Mammary epithelial cell (primary cell): ENCODE measurements around the gene CFAP57.

Experiments used
- EZH2 ChIP-seq: IDR thresholded peaks from 2 replicates; pipeline ENCODE4 v1.6.1; 2012; ENCODE audit warnings: low read length, inconsistent platforms, borderline replicate concordance
- TF ChIP-seq, protein P1 (sequence below), 2 donors: IDR thresholded peaks in 1 of 2; conservative IDR thresholded peaks in 1 of 2; 2 replicates each; pipeline ENCODE4 v1.5.1; 2011 to 2012; ENCODE audit warnings: inconsistent platforms in 2 of 2, low read length in 2 of 2, mild to moderate bottlenecking in 2 of 2, control low read depth in 1 of 2, low read depth in 1 of 2; ENCODE audit not compliant: insufficient read depth in 1 of 2; ENCODE audit errors: extremely low read depth in 1 of 2

DNA sequence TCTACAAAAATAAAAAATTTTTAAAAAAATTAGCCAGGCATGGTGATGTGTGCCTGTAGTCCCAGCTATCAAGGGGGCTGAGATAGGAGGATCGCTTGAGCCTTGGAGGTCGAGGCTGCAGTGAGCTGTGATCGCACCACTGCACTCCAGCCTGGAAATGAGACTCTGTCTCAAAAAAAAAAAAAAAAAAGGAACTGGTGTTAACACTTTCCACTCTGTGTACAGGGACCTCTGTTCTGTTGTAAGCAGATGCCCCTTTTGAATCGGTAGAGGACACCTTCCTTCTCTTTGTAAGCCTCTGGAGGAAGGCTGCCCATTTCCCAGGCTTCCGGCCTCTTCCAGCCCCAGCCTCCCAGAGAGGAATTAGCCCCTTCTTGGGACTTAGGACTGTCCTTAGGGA, 120.5 kb downstream of the CFAP57 start:
- TF ChIP-seq, protein P1, sequence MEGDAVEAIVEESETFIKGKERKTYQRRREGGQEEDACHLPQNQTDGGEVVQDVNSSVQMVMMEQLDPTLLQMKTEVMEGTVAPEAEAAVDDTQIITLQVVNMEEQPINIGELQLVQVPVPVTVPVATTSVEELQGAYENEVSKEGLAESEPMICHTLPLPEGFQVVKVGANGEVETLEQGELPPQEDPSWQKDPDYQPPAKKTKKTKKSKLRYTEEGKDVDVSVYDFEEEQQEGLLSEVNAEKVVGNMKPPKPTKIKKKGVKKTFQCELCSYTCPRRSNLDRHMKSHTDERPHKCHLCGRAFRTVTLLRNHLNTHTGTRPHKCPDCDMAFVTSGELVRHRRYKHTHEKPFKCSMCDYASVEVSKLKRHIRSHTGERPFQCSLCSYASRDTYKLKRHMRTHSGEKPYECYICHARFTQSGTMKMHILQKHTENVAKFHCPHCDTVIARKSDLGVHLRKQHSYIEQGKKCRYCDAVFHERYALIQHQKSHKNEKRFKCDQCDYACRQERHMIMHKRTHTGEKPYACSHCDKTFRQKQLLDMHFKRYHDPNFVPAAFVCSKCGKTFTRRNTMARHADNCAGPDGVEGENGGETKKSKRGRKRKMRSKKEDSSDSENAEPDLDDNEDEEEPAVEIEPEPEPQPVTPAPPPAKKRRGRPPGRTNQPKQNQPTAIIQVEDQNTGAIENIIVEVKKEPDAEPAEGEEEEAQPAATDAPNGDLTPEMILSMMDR (conservative IDR thresholded peaks at IDR 0.05 in 1 of 2, IDR thresholded peaks at IDR 0.05 in 1 of 2; ENCODE audit: extremely low read depth in 1 of 2, insufficient read depth in 1 of 2, low read depth in 1 of 2, low read length in 2 of 2), result no peak
- no peak for TF ChIP-seq EZH2
